ENCODE measurements around the gene HIRIP3.
"Not testable (repeated sequence)": the region's sequence is repeated elsewhere in the genome, so short reads cannot be mapped to it uniquely, and the experiment has no call there.

Gene HIRIP3

GRCh38 chr16:29982560-29983419, 12.6 kb downstream of the HIRIP3 start:
- DNase-seq = no peak

GRCh38 chr16:29978564-29979270, 16.7 kb downstream of the HIRIP3 start:
- DNase-seq = no peak

- DNase-seq = no peak
These were observed 17.3 kb downstream of the HIRIP3 start for GRCh38 chr16:29978081-29978480.

GRCh38 chr16:29977063-29977825, 18.2 kb downstream of the HIRIP3 start:
- DNase-seq = no peak

- no peak for DNase-seq
These were observed 19.5 kb downstream of the HIRIP3 start for GRCh38 chr16:29975811-29976511.

- DNase-seq = no peak
These were observed 20.3 kb downstream of the HIRIP3 start for GRCh38 chr16:29975134-29975538.

- no peak for DNase-seq
These were observed 20.9 kb downstream of the HIRIP3 start for GRCh38 chr16:29974291-29975133.

- DNase-seq = peak; percentile 86 to 93
These were observed 21.8 kb downstream of the HIRIP3 start, which contains the start of gene TAOK2 for GRCh38 chr16:29973384-29974246. TSS of gene TAOK2 (plus strand) at chr16:29973868. CDS start at chr16:29977773, 3,905 bp downstream.

GRCh38 chr16:29972992-29973383, 22.4 kb downstream of the HIRIP3 start:
- DNase-seq = no peak

GRCh38 chr16:29972500-29972899, 22.9 kb downstream of the HIRIP3 start:
- no peak for DNase-seq

- DNase-seq = no peak
These were observed 24.1 kb downstream of the HIRIP3 start for GRCh38 chr16:29971304-29971703.

GRCh38 chr16:29968205-29968604, 27.2 kb downstream of the HIRIP3 start:
- no peak for DNase-seq

GRCh38 chr16:29963021-29963743, 32.2 kb downstream of the HIRIP3 start:
- DNase-seq = no peak

GRCh38 chr16:29962344-29962994, 32.9 kb downstream of the HIRIP3 start:
- DNase-seq = no peak

GRCh38 chr16:29961479-29962343, 33.7 kb downstream of the HIRIP3 start, which contains the start of gene TMEM219:
TSS of gene TMEM219 (plus strand) at chr16:29962079. CDS start at chr16:29963144, 1,065 bp downstream.
- peak; percentile 47 to 58 for DNase-seq

- no peak for DNase-seq
These were observed 34.3 kb downstream of the HIRIP3 start for GRCh38 chr16:29961127-29961478.

GRCh38 chr16:29959821-29960220, 35.6 kb downstream of the HIRIP3 start:
- not testable (repeated sequence) for DNase-seq

- DNase-seq = no peak
These were observed 36.1 kb downstream of the HIRIP3 start for GRCh38 chr16:29959293-29959692.

Measured in NCI-H187 (cell line).